Measurements from ENCODE around the gene COL13A1.

COL13A1 gene

DNA sequence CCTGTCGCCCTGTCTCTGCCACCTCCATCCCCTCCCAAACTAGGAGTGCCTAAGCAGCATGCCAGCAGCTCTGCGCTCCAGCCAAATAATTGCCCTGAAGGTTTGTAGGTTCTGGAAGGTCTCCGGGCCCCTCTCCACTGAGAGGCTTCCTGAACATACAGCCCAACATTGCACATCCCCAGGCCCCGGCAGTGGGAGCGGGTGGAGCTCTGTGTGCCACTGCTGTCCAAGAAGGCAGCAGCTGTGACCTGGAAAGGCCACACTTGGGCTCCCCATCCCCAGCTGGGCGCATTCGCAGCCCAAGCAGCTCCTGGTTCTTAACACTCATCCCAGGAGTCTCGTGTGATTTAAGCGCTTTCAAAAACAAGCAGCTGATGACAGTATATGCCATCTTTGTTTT lies 95.7 kb downstream of the COL13A1 start:
- H3K4me1 ChIP-seq, result peaks cover 0 to 13% (median 10%) of the 10 kb centered on the region in 4 donors
- peaks cover 0 to 5% (median 0%) of the 10 kb centered on the region in 3 donors for H3K36me3 ChIP-seq
- no peak for DNase-seq
- TF ChIP-seq, protein P1, sequence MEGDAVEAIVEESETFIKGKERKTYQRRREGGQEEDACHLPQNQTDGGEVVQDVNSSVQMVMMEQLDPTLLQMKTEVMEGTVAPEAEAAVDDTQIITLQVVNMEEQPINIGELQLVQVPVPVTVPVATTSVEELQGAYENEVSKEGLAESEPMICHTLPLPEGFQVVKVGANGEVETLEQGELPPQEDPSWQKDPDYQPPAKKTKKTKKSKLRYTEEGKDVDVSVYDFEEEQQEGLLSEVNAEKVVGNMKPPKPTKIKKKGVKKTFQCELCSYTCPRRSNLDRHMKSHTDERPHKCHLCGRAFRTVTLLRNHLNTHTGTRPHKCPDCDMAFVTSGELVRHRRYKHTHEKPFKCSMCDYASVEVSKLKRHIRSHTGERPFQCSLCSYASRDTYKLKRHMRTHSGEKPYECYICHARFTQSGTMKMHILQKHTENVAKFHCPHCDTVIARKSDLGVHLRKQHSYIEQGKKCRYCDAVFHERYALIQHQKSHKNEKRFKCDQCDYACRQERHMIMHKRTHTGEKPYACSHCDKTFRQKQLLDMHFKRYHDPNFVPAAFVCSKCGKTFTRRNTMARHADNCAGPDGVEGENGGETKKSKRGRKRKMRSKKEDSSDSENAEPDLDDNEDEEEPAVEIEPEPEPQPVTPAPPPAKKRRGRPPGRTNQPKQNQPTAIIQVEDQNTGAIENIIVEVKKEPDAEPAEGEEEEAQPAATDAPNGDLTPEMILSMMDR (IDR thresholded peaks at IDR 0.05), result no peak
- no peak overlapping the region for H3K4me3 ChIP-seq
- H3K27me3 ChIP-seq, result no peaks in the 10 kb centered on the region
- H3K9me3 ChIP-seq, result no peaks in the 10 kb centered on the region
- no peak overlapping the region for H3K27ac ChIP-seq
- intact Hi-C loops (cut with DNase I; ENCODE audit: low total_unique reads), result no loop called here

DNA sequence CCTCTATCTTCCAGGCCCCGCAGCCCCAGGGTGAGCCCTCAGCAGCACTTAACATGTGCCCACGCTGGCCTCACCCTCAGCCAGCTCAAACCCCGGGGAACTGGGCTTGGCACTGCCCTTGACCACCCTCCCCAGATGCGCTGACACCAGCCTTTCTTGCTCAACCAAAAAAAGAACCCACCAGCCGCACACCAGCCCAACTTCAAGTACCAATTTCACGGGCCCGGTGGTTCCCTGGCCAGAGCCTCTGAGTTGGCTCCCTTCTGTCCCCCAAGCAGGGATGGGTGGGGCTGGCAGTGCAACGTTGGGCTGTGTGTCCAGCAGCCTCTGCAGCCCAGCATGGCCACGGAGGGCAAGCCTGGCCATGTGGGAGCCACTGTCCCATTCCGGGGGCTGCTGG lies 96.3 kb downstream of the COL13A1 start:
- Histone ChIP-seq H3K9me3 (no peaks in the 10 kb centered on the region), H3K27ac (no peak overlapping the region), H3K4me1 (peaks cover 0 to 19% (median 16%) of the 10 kb centered on the region in 4 donors), H3K27me3 (no peaks in the 10 kb centered on the region), H3K4me3 (no peak overlapping the region), H3K36me3 (peaks cover 0 to 5% (median 0%) of the 10 kb centered on the region in 3 donors)
- no peak for DNase-seq
- TF ChIP-seq, protein P1 (IDR thresholded peaks at IDR 0.05), result no peak
- intact Hi-C loops (cut with DNase I; ENCODE audit: low total_unique reads), result no loop called here

DNA sequence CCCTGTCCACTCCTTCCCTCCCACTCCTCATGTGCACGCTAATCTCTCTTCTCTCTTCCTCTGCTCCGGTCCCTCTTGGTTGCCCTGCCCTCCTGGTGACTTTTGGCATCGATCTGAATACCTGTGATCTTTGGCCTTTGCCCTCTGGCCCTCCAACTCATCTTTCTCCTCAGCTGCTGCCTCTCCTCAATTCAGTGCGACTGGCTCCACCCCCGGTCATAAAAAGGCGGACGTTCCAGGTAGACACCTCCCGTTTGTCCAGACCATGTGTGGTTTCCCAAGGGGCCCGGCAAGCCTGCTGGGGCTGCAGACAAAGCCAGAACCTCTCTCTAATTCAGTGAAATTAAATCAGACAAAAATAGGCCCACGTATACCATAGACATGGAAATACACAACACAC lies 96.8 kb downstream of the COL13A1 start:
- Histone ChIP-seq H3K4me1 (peaks cover 0 to 23% (median 21%) of the 10 kb centered on the region in 4 donors), H3K27ac (no peak overlapping the region), H3K36me3 (peaks cover 0 to 5% (median 0%) of the 10 kb centered on the region in 3 donors), H3K4me3 (no peak overlapping the region), H3K9me3 (no peaks in the 10 kb centered on the region), H3K27me3 (no peaks in the 10 kb centered on the region)
- no peak for DNase-seq
- TF ChIP-seq, protein P1 (IDR thresholded peaks at IDR 0.05), result no peak
- intact Hi-C loops (cut with DNase I; ENCODE audit: low total_unique reads), result no loop called here

DNA sequence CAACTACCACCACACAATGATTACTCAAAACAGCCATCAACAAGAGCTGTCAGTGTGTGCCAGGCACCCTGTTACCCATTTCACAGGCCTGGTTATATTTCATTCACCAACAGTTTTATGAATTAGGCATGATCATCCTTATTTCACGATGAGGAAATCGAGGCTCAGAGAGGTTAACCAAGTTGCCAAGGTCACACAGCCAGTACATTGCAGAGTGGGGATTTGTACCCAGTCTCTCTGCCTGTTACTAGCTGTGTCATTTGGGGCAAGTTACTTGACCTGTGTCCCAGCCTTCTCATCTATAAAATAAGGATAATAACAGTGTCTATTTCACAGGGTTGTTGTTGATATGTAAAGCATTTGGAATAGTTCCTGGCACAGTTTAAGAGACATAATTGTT lies 97.2 kb downstream of the COL13A1 start:
- Histone ChIP-seq H3K4me3 (no peak overlapping the region), H3K9me3 (no peaks in the 10 kb centered on the region), H3K36me3 (peaks cover 0 to 5% (median 0%) of the 10 kb centered on the region in 3 donors), H3K4me1 (peaks cover 0 to 27% (median 21%) of the 10 kb centered on the region in 4 donors), H3K27me3 (no peaks in the 10 kb centered on the region), H3K27ac (no peak overlapping the region)
- intact Hi-C loops (cut with DNase I; ENCODE audit: low total_unique reads), result no loop called here
- TF ChIP-seq, protein P1 (IDR thresholded peaks at IDR 0.05), result no peak
- DNase-seq, result no peak

DNA sequence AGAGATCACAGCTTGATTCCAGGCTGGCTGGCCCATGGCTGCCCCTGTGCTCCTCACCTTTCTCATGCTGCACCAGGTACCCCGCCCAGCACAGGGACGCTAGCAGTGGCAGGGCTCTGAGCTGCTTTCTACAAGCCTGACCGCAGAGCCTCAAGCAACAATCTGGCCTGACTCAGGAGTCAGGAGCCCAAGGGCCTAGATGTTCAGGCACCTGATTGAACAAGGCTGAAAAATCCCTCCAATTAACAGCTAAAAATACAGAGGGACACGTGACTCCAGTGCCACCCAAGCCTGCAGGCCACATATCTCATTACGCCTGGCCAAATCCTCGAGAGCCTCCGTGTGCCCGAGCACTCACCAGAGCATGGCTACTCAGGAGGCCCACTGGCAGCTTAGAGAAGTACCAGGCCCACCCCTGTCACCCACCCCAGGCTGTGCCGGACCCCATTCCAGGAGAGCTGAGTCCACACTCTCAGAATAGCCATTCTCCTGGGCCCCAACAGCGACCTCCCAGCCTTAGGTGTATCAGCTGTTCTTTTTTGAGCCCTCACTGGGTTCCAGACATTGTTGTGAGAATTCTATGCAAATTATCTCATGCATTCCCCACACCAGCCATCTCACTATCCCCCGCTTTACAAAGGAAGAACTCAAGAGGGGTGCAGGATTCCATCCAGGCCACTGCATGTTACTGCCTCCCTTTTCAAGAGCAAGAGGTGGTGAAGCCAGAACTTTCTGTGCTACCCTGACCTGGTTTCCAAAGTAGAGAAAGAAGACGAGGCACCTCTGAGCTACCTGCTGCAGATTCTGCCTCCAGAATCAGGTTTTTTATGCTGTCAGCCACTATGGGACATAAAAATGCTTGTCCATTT lies 98.3 kb downstream of the COL13A1 start:
- H3K36me3 ChIP-seq, result peaks cover 0 to 5% (median 0%) of the 10 kb centered on the region in 3 donors
- no peak overlapping the region for H3K4me3 ChIP-seq
- H3K27ac ChIP-seq, result no peak overlapping the region
- no peaks in the 10 kb centered on the region for H3K27me3 ChIP-seq
- DNase-seq, result no peak
- no peaks in the 10 kb centered on the region for H3K9me3 ChIP-seq
- TF ChIP-seq, protein P1 (IDR thresholded peaks at IDR 0.05), result no peak
- intact Hi-C loops (cut with DNase I; ENCODE audit: low total_unique reads), result no loop called here
- H3K4me1 ChIP-seq, result peaks cover 0 to 29% (median 21%) of the 10 kb centered on the region in 4 donors

Measured in tibial artery (tissue), 4 donors.